HG02642 (cell line): ENCODE measurements around the gene SPOPL.

Experiments
- ATAC-seq: cut with Tn5 transposase; IDR thresholded peaks from one replicate; pipeline ENCODE4 v1.9.1; 2021; ENCODE audit warnings: mild to moderate bottlenecking; ENCODE audit not compliant: unreplicated experiment, poor library complexity

The SPOPL gene

GRCh38 chr2:138493334-138493733, 8.2 kb upstream of the SPOPL start:
- ATAC-seq: no peak

- no peak for ATAC-seq
Measured at GRCh38 chr2:138494265-138494966, 7.2 kb upstream of the SPOPL start.

- no peak for ATAC-seq
Measured at GRCh38 chr2:138495384-138495783, 6.2 kb upstream of the SPOPL start.

GRCh38 chr2:138496096-138496651, 5.4 kb upstream of the SPOPL start:
- ATAC-seq: no peak

GRCh38 chr2:138497294-138497693, 4.3 kb upstream of the SPOPL start:
- no peak for ATAC-seq

GRCh38 chr2:138499684-138500083, 1.9 kb upstream of the SPOPL start:
- ATAC-seq: no peak

GRCh38 chr2:138500592-138501424, 762 bp upstream of the SPOPL start:
- peak; percentile 11 for ATAC-seq

GRCh38 chr2:138502255-138503086, 901 bp downstream of the SPOPL start:
- peak; percentile 1 for ATAC-seq

GRCh38 chr2:138503087-138503442, 1.5 kb downstream of the SPOPL start:
- no peak for ATAC-seq

GRCh38 chr2:138503652-138504051, 2.1 kb downstream of the SPOPL start:
- no peak for ATAC-seq

- no peak for ATAC-seq
Measured at GRCh38 chr2:138504092-138504491, 2.5 kb downstream of the SPOPL start.

- peak; percentile 15 for ATAC-seq
Measured at GRCh38 chr2:138504546-138505235, 3.1 kb downstream of the SPOPL start.

GRCh38 chr2:138507267-138507666, 5.7 kb downstream of the SPOPL start:
- no peak for ATAC-seq

GRCh38 chr2:138510319-138510718, 8.7 kb downstream of the SPOPL start:
- ATAC-seq: no peak

GRCh38 chr2:138512672-138513071, 11.1 kb downstream of the SPOPL start:
- ATAC-seq: no peak

GRCh38 chr2:138514173-138514572, 12.6 kb downstream of the SPOPL start:
- no peak for ATAC-seq

- ATAC-seq: no peak
Measured at GRCh38 chr2:138515092-138515491, 13.5 kb downstream of the SPOPL start.

- no peak for ATAC-seq
Measured at GRCh38 chr2:138516030-138516704, 14.6 kb downstream of the SPOPL start.

- ATAC-seq: no peak
Measured at GRCh38 chr2:138518860-138519259, 17.3 kb downstream of the SPOPL start.
